Upper lobe of right lung (tissue), 1 donor: ENCODE data around the gene FBXW2. TPM values are rescaled to one million over a fixed set of nuclear protein-coding genes. Genes with fewer than 3 reads are reported as not detected.
"Not testable (repeated sequence)": the region's sequence is repeated elsewhere in the genome, so short reads cannot be mapped to it uniquely, and the experiment has no call there.

Source experiments
- ATAC-seq: fragments of 200-7000 bp; cut with Tn5 transposase; one replicate; pipeline ENCODE4 v1.9.1; 2020; ENCODE audit warnings: mild to moderate bottlenecking, moderate library complexity
- DNase-seq: peaks from one replicate; pipeline ENCODE4 v3.0.0-alpha.2; 2020
- H3K27ac ChIP-seq: fragments of 200-600 bp; one replicate; pipeline ENCODE4 v1.8.0; 2022
- H3K27me3 ChIP-seq: fragments of 200-600 bp; one replicate; pipeline ENCODE4 v1.8.0; 2022; ENCODE audit warnings: mild to moderate bottlenecking
- H3K36me3 ChIP-seq: fragments of 200-600 bp; one replicate; pipeline ENCODE4 v1.8.0; 2022
- H3K4me1 ChIP-seq: fragments of 200-600 bp; one replicate; pipeline ENCODE4 v1.8.0; 2022
- H3K4me3 ChIP-seq: fragments of 200-600 bp; one replicate; pipeline ENCODE4 v1.8.0; 2022; ENCODE audit warnings: mild to moderate bottlenecking
- H3K9me3 ChIP-seq: fragments of 200-600 bp; one replicate; pipeline ENCODE4 v1.8.0; 2022
- CTCF ChIP-seq: fragments of 200-600 bp; IDR thresholded peaks from one replicate; pipeline ENCODE4 v1.8.0; 2022; ENCODE audit warnings: antibody characterized with exemption
- intact Hi-C: fragments of 100-400 bp; cut with DNase I; formaldehyde crosslinking; loops from one replicate; pipeline ENCODE4 v1.11.0; 2022
- total RNA-seq: library from RNA; stranded (reverse); fragmentation: NEBNext Ultra II Directional; extraction: Animal tissue kit (Norgen Biotek cat#: 25700); gene quantifications from one replicate; pipeline ENCODE4 v1.2.1, GENCODE V29; 2021
- donor health status: DM: no; HTN: yes; CAD: no; lungs with severe emphysema.

Gene FBXW2
- total RNA-seq, 1 donor from 2014 or later: 87.1 TPM

DNA sequence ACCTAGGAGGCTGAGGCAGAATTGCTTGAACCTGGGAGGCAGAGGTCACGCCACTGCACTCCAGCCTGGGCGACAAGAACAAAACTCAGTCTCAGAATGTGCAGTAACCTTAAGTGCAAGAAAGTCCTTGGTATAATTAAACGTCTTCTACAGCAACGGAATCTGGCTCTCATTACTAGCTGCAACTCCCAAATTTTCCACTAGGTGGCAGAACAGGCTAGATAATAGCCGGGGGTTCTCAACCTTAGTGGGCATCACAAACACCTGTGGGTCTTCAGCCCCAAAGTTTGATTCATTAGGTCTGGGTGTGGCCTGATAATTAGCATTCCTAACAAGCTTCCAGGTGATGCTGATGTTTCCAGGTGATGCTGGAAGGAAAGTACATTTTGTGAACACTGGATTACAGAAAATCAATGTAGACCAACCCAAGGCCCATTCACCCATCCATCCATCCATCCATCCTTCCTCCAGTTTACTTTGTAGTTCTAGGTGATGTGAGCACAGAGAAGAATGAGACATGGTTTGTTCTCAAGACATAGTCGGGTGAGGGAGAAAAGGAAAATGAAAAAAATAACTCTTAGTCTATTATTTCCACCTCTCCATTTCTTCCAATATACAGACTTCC lies 37.3 kb downstream of the FBXW2 start:
- Histone ChIP-seq H3K36me3 (peaks cover 4% of the 10 kb centered on the region), H3K27ac (no peak overlapping the region), H3K9me3 (no peaks in the 10 kb centered on the region), H3K4me3 (no peak overlapping the region), H3K27me3 (no peaks in the 10 kb centered on the region), H3K4me1 (peaks cover 9% of the 10 kb centered on the region)
- intact Hi-C loops: no loop called here
- peak; percentile 91 for TF ChIP-seq CTCF
- DNase-seq (no peak), ATAC-seq (peak; percentile 92)

DNA sequence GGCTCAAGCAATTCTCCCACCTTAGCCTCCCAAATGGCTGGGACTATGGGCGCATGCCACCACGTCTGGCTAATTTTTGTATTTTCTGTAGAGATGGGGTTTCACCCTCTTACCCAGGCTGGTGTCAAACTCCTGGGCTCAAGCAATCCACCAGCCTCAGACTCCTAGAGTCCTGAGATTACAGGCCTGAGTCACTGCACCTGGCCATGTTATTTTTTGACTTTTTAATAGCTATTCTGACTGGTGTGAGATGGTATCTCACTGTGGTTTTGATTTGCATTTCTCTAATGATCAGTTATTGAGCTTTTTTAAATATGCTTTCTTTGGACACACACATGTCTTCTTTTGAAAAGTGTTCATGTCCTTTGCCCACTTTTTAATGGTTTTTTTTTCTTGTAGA lies 38.2 kb downstream of the FBXW2 start:
- Histone ChIP-seq H3K27ac (no peak overlapping the region), H3K4me3 (no peak overlapping the region), H3K27me3 (no peaks in the 10 kb centered on the region), H3K36me3 (no peaks in the 10 kb centered on the region), H3K9me3 (no peaks in the 10 kb centered on the region), H3K4me1 (peaks cover 9% of the 10 kb centered on the region)
- DNase-seq (no peak), ATAC-seq (no peak)
- intact Hi-C loops: no loop called here
- TF ChIP-seq CTCF: no peak

DNA sequence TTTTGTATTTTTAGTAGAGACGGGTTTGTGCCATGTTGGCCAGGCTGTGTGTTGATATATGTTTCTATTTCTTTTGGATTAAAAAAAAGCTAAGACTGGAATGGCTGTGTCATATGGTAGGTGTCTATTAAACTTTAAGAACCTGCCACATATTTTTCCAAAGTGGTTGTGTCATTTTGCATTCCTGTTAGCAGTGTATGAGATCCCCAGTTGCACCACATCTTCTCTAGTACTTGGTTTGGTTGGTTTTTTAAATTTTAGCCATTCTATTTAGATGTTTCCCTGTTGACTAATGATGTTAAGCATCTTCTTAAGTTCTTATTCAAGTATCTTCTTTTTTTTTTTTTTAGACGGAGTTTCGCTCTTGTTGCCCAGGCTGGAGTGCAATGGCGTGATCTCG lies 42.8 kb downstream of the FBXW2 start:
- intact Hi-C loops: no loop called here
- no peak for DNase-seq
- Histone ChIP-seq H3K9me3 (no peaks in the 10 kb centered on the region), H3K27me3 (no peaks in the 10 kb centered on the region), H3K4me3 (no peak overlapping the region), H3K4me1 (no peaks in the 10 kb centered on the region), H3K36me3 (no peaks in the 10 kb centered on the region), H3K27ac (no peak overlapping the region)
- ATAC-seq: no peak
- TF ChIP-seq CTCF: no peak

DNA sequence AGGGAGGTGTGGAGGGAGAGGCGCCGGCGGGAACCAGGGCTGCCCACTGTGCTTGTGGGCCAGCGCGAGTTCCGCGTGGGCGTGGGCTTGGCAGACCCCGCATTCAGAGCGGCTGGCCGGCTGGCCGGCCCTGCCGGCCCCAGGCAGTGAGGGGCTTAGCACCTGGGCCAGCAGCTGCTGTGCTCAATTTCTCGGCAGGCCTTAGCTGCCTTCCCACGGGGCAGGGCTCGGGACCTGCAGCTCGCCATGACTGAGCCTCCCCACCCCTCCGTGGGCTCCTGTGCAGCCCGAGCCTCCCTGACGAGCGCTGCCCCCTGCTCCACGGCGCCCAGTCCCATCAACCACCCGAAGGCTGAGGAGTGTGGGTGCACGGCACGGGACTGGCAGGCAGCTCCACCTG lies 46.9 kb downstream of the FBXW2 start:
- H3K27me3 ChIP-seq, intact Hi-C loops, H3K9me3 ChIP-seq, H3K27ac ChIP-seq, H3K4me3 ChIP-seq, H3K36me3 ChIP-seq, ATAC-seq, H3K4me1 ChIP-seq, DNase-seq: not testable (repeated sequence)

DNA sequence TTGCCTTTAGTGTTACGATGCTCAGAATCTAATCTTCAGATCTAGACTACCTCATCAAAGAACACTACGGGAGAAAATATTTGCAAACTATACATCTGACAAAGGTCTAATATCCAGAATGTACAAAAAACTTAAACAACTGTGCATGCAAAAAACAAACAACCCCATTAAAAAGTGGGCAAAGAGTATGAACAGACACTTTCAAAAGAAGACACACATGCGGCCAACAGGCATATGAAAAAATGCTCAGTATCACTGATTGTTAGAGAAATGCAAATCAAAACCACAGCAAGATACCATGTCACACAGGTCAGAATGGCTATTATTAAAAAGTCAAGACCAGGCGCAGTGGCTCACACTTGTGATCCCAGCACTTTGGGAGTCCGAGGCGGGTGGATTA lies 47.9 kb downstream of the FBXW2 start:
- no peak overlapping the region for H3K27ac ChIP-seq
- ATAC-seq (no peak), DNase-seq (no peak)
- H3K27me3 ChIP-seq: no peaks in the 10 kb centered on the region
- intact Hi-C loops: no loop called here
- H3K4me3 ChIP-seq: no peak overlapping the region
- H3K4me1 ChIP-seq: no peaks in the 10 kb centered on the region
- H3K9me3 ChIP-seq: no peaks in the 10 kb centered on the region
- no peaks in the 10 kb centered on the region for H3K36me3 ChIP-seq
- TF ChIP-seq CTCF: no peak

GRCh38 chr9:120742951-120743416 lies 50.2 kb downstream of the FBXW2 start:
- intact Hi-C loops: no loop called here
- H3K4me1 ChIP-seq: no peaks in the 10 kb centered on the region
- H3K36me3 ChIP-seq: no peaks in the 10 kb centered on the region
- DNase-seq (no peak), ATAC-seq (peak; percentile 89)
- no peak overlapping the region for H3K4me3 ChIP-seq
- H3K27ac ChIP-seq: no peak overlapping the region
- H3K9me3 ChIP-seq: no peaks in the 10 kb centered on the region
- peak; percentile 66 for TF ChIP-seq CTCF
- no peaks in the 10 kb centered on the region for H3K27me3 ChIP-seq
